H9 (cell line): ENCODE measurements around the gene ANKS1B. TPM values are rescaled to one million over a fixed set of nuclear protein-coding genes. Genes with fewer than 3 reads are reported as not detected.

ENCODE experiments used
- DNase-seq: peaks from one replicate; pipeline ENCODE4 v3.0.0-alpha.2; 2017
- H2AFZ ChIP-seq: one replicate; pipeline ENCODE4 v1.6.1; 2013; ENCODE audit warnings: mild to moderate bottlenecking, low read length, control low read depth, moderate library complexity
- H2AK5ac ChIP-seq: 2 replicates; pipeline ENCODE4 v1.6.1; 2013; ENCODE audit warnings: low read length, control low read depth, mixed read lengths; ENCODE audit not compliant: insufficient read length
- H2BK120ac ChIP-seq: one replicate; pipeline ENCODE4 v1.6.1; 2013; ENCODE audit warnings: low read depth, mild to moderate bottlenecking, low read length, control low read depth, inconsistent platforms; ENCODE audit not compliant: poor library complexity, severe bottlenecking
- H2BK12ac ChIP-seq: 2 replicates; pipeline ENCODE4 v1.6.1; 2013; ENCODE audit warnings: low read length, control low read depth, mixed read lengths, low read depth; ENCODE audit not compliant: insufficient read length
- H2BK15ac ChIP-seq: 2 replicates; pipeline ENCODE4 v1.6.1; 2013; ENCODE audit warnings: low read depth, low read length, control low read depth
- H2BK20ac ChIP-seq: one replicate; pipeline ENCODE4 v1.6.1; 2013; ENCODE audit warnings: low read depth, mild to moderate bottlenecking, low read length, control low read depth, inconsistent platforms; ENCODE audit not compliant: poor library complexity, severe bottlenecking
- H2BK5ac ChIP-seq: 2 replicates; pipeline ENCODE4 v1.6.1; 2013; ENCODE audit warnings: low read length, control low read depth, mixed read lengths; ENCODE audit not compliant: insufficient read length
- H3K14ac ChIP-seq: 2 replicates; pipeline ENCODE4 v1.6.1; 2013; ENCODE audit warnings: low read length, control low read depth; ENCODE audit not compliant: insufficient read depth
- H3K18ac ChIP-seq: 2 replicates; pipeline ENCODE4 v1.6.1; 2013; ENCODE audit warnings: low read depth, mild to moderate bottlenecking, mixed read lengths, low read length, control low read depth; ENCODE audit not compliant: insufficient read length
- H3K23ac ChIP-seq: 2 replicates; pipeline ENCODE4 v1.6.1; 2013; ENCODE audit warnings: low read length, control low read depth, mixed read lengths, low read depth; ENCODE audit not compliant: insufficient read length
- H3K23me2 ChIP-seq: 2 replicates; pipeline ENCODE4 v1.6.1; 2013; ENCODE audit warnings: low read depth, mild to moderate bottlenecking, mixed read lengths, low read length, control low read depth; ENCODE audit not compliant: insufficient read length, poor library complexity, severe bottlenecking
- H3K27ac ChIP-seq: 2 replicates; pipeline ENCODE4 v1.5.1; 2013; ENCODE audit warnings: low read length, control low read depth, mixed read lengths, low read depth; ENCODE audit not compliant: insufficient read length
- H3K27me3 ChIP-seq: 2 replicates; pipeline ENCODE4 v1.6.1; 2013; ENCODE audit warnings: low read length, control low read depth, inconsistent platforms; ENCODE audit not compliant: insufficient read depth
- H3K4ac ChIP-seq: 2 replicates; pipeline ENCODE4 v1.6.1; 2013; ENCODE audit warnings: low read depth, mild to moderate bottlenecking, control low read depth, inconsistent platforms, low read length, moderate library complexity
- H3K4me1 ChIP-seq: 2 replicates; pipeline ENCODE4 v1.6.1; 2013; ENCODE audit warnings: low read length, control low read depth, inconsistent platforms; ENCODE audit not compliant: insufficient read depth
- H3K4me2 ChIP-seq: 2 replicates; pipeline ENCODE4 v1.6.1; 2013; ENCODE audit warnings: low read length, control low read depth, mixed read lengths; ENCODE audit not compliant: insufficient read length, insufficient read depth
- H3K56ac ChIP-seq: 2 replicates; pipeline ENCODE4 v1.6.1; 2013; ENCODE audit warnings: low read depth, mild to moderate bottlenecking, mixed read lengths, low read length, control low read depth; ENCODE audit not compliant: insufficient read length
- H3K79me1 ChIP-seq: 2 replicates; pipeline ENCODE4 v1.6.1; 2013; ENCODE audit warnings: low read depth, mild to moderate bottlenecking, moderate library complexity, low read length, control low read depth, inconsistent platforms; ENCODE audit not compliant: insufficient read depth, poor library complexity, severe bottlenecking
- H3K79me2 ChIP-seq: 2 replicates; pipeline ENCODE4 v1.6.1; 2013; ENCODE audit warnings: low read length, control low read depth, inconsistent platforms; ENCODE audit not compliant: insufficient read depth
- H3K9ac ChIP-seq: 2 replicates; pipeline ENCODE4 v1.6.1; 2013; ENCODE audit warnings: low read length, control low read depth, mixed read lengths; ENCODE audit not compliant: insufficient read length; ENCODE audit errors: extremely low read depth
- H3K9me3 ChIP-seq: one replicate; pipeline ENCODE4 v1.6.1; 2013; ENCODE audit warnings: low read depth, low read length, inconsistent platforms; ENCODE audit not compliant: control insufficient read depth
- H3T11ph ChIP-seq: one replicate; pipeline ENCODE4 v1.6.1; 2013; ENCODE audit warnings: mild to moderate bottlenecking, low read length, control low read depth, inconsistent platforms
- H4K20me1 ChIP-seq: one replicate; pipeline ENCODE4 v1.6.1; 2013; ENCODE audit not compliant: control insufficient read depth, insufficient read length, insufficient read depth
- H4K5ac ChIP-seq: 2 replicates; pipeline ENCODE4 v1.6.1; 2013; ENCODE audit warnings: low read depth, mild to moderate bottlenecking, mixed read lengths, low read length, control low read depth; ENCODE audit not compliant: insufficient read length
- H4K8ac ChIP-seq: replicated peaks from 2 replicates; pipeline ENCODE4 v1.6.1; 2013; ENCODE audit warnings: low read length, control low read depth, mixed read lengths, low read depth; ENCODE audit not compliant: insufficient read length
- H4K91ac ChIP-seq: 2 replicates; pipeline ENCODE4 v1.6.1; 2013; ENCODE audit warnings: low read depth, mild to moderate bottlenecking, moderate library complexity, mixed read lengths, low read length, control low read depth; ENCODE audit not compliant: insufficient read length
- H3K27ac Mint-ChIP-seq, 3 experiments: 2 replicates in 2 of 3; 3 replicates in 1 of 3; pipeline ENCODE4 v1.8.0; 2020 to 2021; ENCODE audit warnings: mixed read lengths in 3 of 3, mild to moderate bottlenecking in 1 of 3, moderate library complexity in 1 of 3
- H3K27me3 Mint-ChIP-seq: 2 replicates; pipeline ENCODE4 v1.8.0; 2021; ENCODE audit warnings: low read depth, mild to moderate bottlenecking, moderate library complexity, mixed read lengths
- H3K36me3 Mint-ChIP-seq, 3 experiments: 2 replicates in 2 of 3; 3 replicates in 1 of 3; pipeline ENCODE4 v1.8.0; 2020 to 2021; ENCODE audit warnings: low read depth in 3 of 3, mixed read lengths in 3 of 3; ENCODE audit not compliant: insufficient read depth in 1 of 3
- H3K4me1 Mint-ChIP-seq, 2 experiments: 2 replicates each; pipeline ENCODE4 v1.8.0; 2020; ENCODE audit warnings: mixed read lengths in 2 of 2
- H3K4me3 Mint-ChIP-seq, 2 experiments: 2 replicates in 1 of 2; 3 replicates in 1 of 2; pipeline ENCODE4 v1.8.0; 2020 to 2021; ENCODE audit warnings: mild to moderate bottlenecking in 2 of 2, mixed read lengths in 2 of 2, moderate library complexity in 1 of 2
- H3K9me3 Mint-ChIP-seq, 2 experiments: 2 replicates in 1 of 2; 3 replicates in 1 of 2; pipeline ENCODE4 v1.8.0; 2020; ENCODE audit warnings: mild to moderate bottlenecking in 2 of 2, mixed read lengths in 2 of 2, moderate library complexity in 1 of 2
- CTCF ChIP-seq: fragments of 200-600 bp; sonication (generic); conservative IDR thresholded peaks from 3 replicates; pipeline ENCODE4 v1.8.0; 2021; ENCODE audit warnings: antibody characterized with exemption, mild to moderate bottlenecking
- WGBS: extraction: QIAGEN DNeasy Blood & Tissue Kit; methylation state at CpG from one replicate; pipeline ENCODE4 v1.1.7; 2013; ENCODE audit warnings: missing lambda C conversion rate, low lambda C conversion rate, mixed read lengths; ENCODE audit not compliant: insufficient read length; ENCODE audit errors: extremely low coverage; 5-methylcytosine and 5-hydroxymethylcytosine counted together
- total RNA-seq: library from RNA; stranded (reverse); gene quantifications from 2 replicates; pipeline ENCODE4 v1.2.1, GENCODE V29; 2021

Gene ANKS1B
- total RNA-seq, 1 experiment from 2014 or later = 4.1 TPM

DNA sequence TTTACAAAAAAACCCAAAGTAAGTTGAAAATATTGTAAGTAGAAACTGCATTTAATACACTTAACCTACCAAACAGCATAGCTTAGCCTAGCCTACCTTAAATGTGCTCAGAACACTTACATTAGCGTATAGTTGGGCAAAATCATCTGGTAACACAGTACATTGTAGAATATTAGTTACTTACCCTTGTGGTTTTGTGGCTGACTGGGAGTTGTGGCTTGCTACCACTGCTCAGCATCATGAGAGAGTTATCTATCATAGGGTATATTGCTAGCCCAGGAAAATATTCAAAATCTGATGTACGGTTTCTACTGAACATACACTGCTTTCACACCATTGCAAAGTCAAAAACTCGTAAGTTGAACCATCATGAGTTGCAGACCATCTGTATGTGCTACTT, 478.9 kb downstream of the ANKS1B start:
- Histone ChIP-seq H3K27ac (no peak overlapping the region), H2AFZ (no peak overlapping the region), H3K23ac (no peak overlapping the region), H3T11ph (no peak overlapping the region), H3K9me3 (no peaks in the 10 kb centered on the region), H4K8ac (no peak overlapping the region), H3K9ac (no peak overlapping the region), H2BK5ac (no peak overlapping the region), H2BK12ac (no peak overlapping the region), H3K4me2 (no peak overlapping the region), H3K14ac (no peak overlapping the region), H2BK120ac (no peak overlapping the region), H3K79me2 (no peaks in the 10 kb centered on the region), H3K23me2 (no peaks in the 10 kb centered on the region), H2BK20ac (no peak overlapping the region), H4K91ac (no peak overlapping the region), H3K56ac (no peak overlapping the region), H3K79me1 (no peaks in the 10 kb centered on the region), H3K4ac (no peak overlapping the region), H3K27me3 (no peaks in the 10 kb centered on the region), H2BK15ac (no peak overlapping the region), H4K5ac (no peak overlapping the region), H3K4me1 (no peaks in the 10 kb centered on the region), H3K18ac (no peak overlapping the region), H2AK5ac (no peak overlapping the region), H4K20me1 (no peaks in the 10 kb centered on the region)
- no peaks in the 10 kb centered on the region for H3K27me3 Mint-ChIP-seq
- no peaks in the 10 kb centered on the region for H3K9me3 Mint-ChIP-seq
- no peak for DNase-seq
- H3K36me3 Mint-ChIP-seq = 0 out of 7 replicates have a peak, but pooled peaks cover 0 to 2% (median 0%) of the 10 kb centered on the region in 3 experiments
- no CpG with 5 or more reads among the region's 3 CpGs for WGBS
- 0 out of 4 replicates have a peak, but pooled peaks cover 0 to 3% of the 10 kb centered on the region in 2 experiments for H3K4me1 Mint-ChIP-seq
- TF ChIP-seq CTCF = no peak
- no peak overlapping the region for H3K27ac Mint-ChIP-seq
- H3K4me3 Mint-ChIP-seq = no peak overlapping the region
